Measurements from ENCODE around the gene C11orf16.

DNA sequence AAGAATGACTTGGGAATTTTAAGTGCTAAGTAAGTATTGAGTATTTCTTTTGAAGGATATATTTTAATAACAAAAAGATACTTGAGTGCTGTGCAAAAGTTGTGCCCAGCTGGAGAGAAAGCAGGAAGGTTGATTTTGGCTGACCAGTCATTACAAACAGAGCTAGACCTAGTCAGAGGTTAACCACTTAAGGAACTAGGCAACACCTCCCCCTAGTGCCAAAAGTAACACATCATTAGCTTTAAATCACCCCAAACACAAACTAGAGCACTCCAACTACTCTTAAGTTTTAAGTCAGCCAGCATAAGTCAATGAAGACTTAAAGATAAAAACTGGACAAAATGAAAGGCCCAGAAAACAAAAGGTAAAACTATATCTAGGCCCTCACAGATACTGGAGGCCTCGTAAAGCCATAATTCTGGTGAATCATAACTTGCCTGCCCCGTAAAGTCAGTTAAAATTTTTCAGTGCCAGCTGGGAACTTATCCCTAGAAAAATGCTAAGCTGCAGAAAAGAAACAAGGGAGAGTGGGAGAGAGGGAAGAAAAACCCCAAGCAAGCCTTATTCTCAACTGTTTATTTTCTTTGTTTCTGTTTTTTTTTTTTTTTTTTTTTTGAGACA is 26.9 kb upstream of the C11orf16 start:
- TF ChIP-seq, protein P1, sequence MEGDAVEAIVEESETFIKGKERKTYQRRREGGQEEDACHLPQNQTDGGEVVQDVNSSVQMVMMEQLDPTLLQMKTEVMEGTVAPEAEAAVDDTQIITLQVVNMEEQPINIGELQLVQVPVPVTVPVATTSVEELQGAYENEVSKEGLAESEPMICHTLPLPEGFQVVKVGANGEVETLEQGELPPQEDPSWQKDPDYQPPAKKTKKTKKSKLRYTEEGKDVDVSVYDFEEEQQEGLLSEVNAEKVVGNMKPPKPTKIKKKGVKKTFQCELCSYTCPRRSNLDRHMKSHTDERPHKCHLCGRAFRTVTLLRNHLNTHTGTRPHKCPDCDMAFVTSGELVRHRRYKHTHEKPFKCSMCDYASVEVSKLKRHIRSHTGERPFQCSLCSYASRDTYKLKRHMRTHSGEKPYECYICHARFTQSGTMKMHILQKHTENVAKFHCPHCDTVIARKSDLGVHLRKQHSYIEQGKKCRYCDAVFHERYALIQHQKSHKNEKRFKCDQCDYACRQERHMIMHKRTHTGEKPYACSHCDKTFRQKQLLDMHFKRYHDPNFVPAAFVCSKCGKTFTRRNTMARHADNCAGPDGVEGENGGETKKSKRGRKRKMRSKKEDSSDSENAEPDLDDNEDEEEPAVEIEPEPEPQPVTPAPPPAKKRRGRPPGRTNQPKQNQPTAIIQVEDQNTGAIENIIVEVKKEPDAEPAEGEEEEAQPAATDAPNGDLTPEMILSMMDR (IDR thresholded peaks at IDR 0.05) = peak in 2 of 3 experiments; percentile 18 to 38
- TF ChIP-seq POLR2AphosphoS5 (IDR thresholded peaks at IDR 0.05; ENCODE audit: insufficient read depth in 1 of 2, low read depth in 1 of 2) = no peak
- TF ChIP-seq POLR2A (IDR thresholded peaks at IDR 0.05) = no peak
